HCT116 (cell line): ENCODE measurements around the gene UNC50. TPM values are rescaled to one million over a fixed set of nuclear protein-coding genes. Genes with fewer than 3 reads are reported as not detected.

ENCODE experiments used
- ATAC-seq: fragments of 200-7000 bp; cut with Tn5 transposase; 2 replicates; pipeline ENCODE4 v1.9.1; 2020; ENCODE audit warnings: mild to moderate bottlenecking, moderate library complexity
- BruUV-seq: library from RNA; stranded (reverse); fragments of 400-500 nt; replicated peaks from 2 replicates; lab custom pipeline; 2021; lab: Mats Ljungman, UMichigan
- CTCF ChIA-PET: fragments of 300-600 bp; sonication (Branson Sonifier 250); formaldehyde crosslinking; loops from one replicate; lab custom pipeline; 2021; ENCODE audit warnings: antibody characterized with exemption; lab: Charles Lee
- POLR2A ChIA-PET: fragments of 300-600, 350-600 bp; sonication (Branson Sonifier 250); formaldehyde crosslinking; loops from one replicate; lab custom pipeline; 2021; ENCODE audit warnings: antibody characterized with exemption; lab: Charles Lee
- RAD21 ChIA-PET, 2 experiments: fragments of 300-600 bp; sonication (Branson Sonifier 250); formaldehyde crosslinking; loops; one replicate each; lab custom pipeline; 2023; ENCODE audit warnings: low total read pairs in 2 of 2; ENCODE audit not compliant: uncharacterized antibody in 2 of 2, unreplicated experiment in 2 of 2, low non-redundant PET in 1 of 2; lab: Charles Lee
- DNase-seq: peaks from one replicate; pipeline ENCODE4 v3.0.0-alpha.2; 2010; ENCODE audit warnings: low read depth, low spot score
- H2AFZ ChIP-seq: fragments of 200-600 bp; shearing (Covaris generic), sonication (generic); 2 replicates; pipeline ENCODE4 v1.6.1; 2017; ENCODE audit warnings: low read depth, mixed run types, mixed read lengths, antibody characterized with exemption, low read length; ENCODE audit not compliant: poor library complexity, severe bottlenecking
- H3K27ac ChIP-seq: 2 replicates; pipeline ENCODE4 v1.5.1; 2012; ENCODE audit warnings: low read depth, low read length
- H3K27me3 ChIP-seq: fragments of 200-600 bp; sonication (generic); 2 replicates; pipeline ENCODE4 v1.6.1; 2016; ENCODE audit warnings: mixed run types, low read length, mixed read lengths; ENCODE audit not compliant: insufficient read depth
- H3K36me3 ChIP-seq, 2 experiments: fragments of 200-500 bp in 1 of 2; fragments of 200-600 bp in 1 of 2; sonication (Bioruptor generic) in 1 of 2; sonication (generic) in 1 of 2; 2 replicates each; pipeline versions ENCODE4 v1.5.1 to v1.6.1; 2014 to 2016; ENCODE audit warnings: low read length in 2 of 2, inconsistent platforms in 1 of 2, mixed read lengths in 1 of 2, mixed run types in 1 of 2; ENCODE audit not compliant: insufficient read depth in 2 of 2, control insufficient read depth in 1 of 2
- H3K4me1 ChIP-seq, 2 experiments: fragments of 200-600 bp in 1 of 2; sonication (generic) in 1 of 2; 2 replicates each; pipeline versions ENCODE4 v1.5.1 to v1.6.1; 2012 to 2017; ENCODE audit warnings: low read length in 2 of 2, inconsistent platforms in 1 of 2, mild to moderate bottlenecking in 1 of 2, mixed read lengths in 1 of 2, mixed run types in 1 of 2, moderate library complexity in 1 of 2; ENCODE audit not compliant: insufficient read depth in 2 of 2, control insufficient read depth in 1 of 2
- H3K4me2 ChIP-seq: fragments of 200-600 bp; sonication (generic); 2 replicates; pipeline ENCODE4 v1.6.1; 2017; ENCODE audit warnings: mixed run types, low read length, mixed read lengths
- H3K4me3 ChIP-seq, 2 experiments: fragments of 200-600 bp in 1 of 2; sonication (generic) in 1 of 2; replicated peaks in 1 of 2; 2 replicates each; pipeline ENCODE4 v1.5.1; 2011 to 2016; ENCODE audit warnings: low read length in 2 of 2, control low read depth in 1 of 2, low read depth in 1 of 2, mild to moderate bottlenecking in 1 of 2, mixed read lengths in 1 of 2, mixed run types in 1 of 2
- H3K79me2 ChIP-seq: fragments of 200-600 bp; sonication (generic); 2 replicates; pipeline ENCODE4 v1.6.1; 2017; ENCODE audit warnings: mild to moderate bottlenecking, mixed run types, low read length, moderate library complexity, mixed read lengths; ENCODE audit not compliant: insufficient read depth
- H3K9ac ChIP-seq: fragments of 200-600 bp; sonication (generic); 2 replicates; pipeline ENCODE4 v1.6.1; 2016; ENCODE audit warnings: low read length, mixed read lengths
- H3K9me2 ChIP-seq: fragments of 200-600 bp; sonication (generic), shearing (Covaris generic); 2 replicates; pipeline ENCODE4 v1.6.1; 2017; ENCODE audit warnings: mixed run types, mild to moderate bottlenecking, moderate library complexity; ENCODE audit not compliant: insufficient read depth
- H3K9me3 ChIP-seq, 2 experiments: fragments of 200-500 bp in 1 of 2; fragments of 200-600 bp in 1 of 2; sonication (Bioruptor generic) in 1 of 2; sonication (generic) in 1 of 2; 2 replicates each; pipeline ENCODE4 v1.6.1; 2014 to 2017; ENCODE audit warnings: low read length in 2 of 2, mixed read lengths in 2 of 2, inconsistent platforms in 1 of 2, low read depth in 1 of 2, mild to moderate bottlenecking in 1 of 2, mixed run types in 1 of 2, moderate library complexity in 1 of 2; ENCODE audit not compliant: control insufficient read depth in 1 of 2, insufficient read depth in 1 of 2
- H4K20me1 ChIP-seq: fragments of 200-600 bp; sonication (generic), shearing (Covaris generic); 2 replicates; pipeline ENCODE4 v1.6.1; 2017; ENCODE audit warnings: mixed run types, mild to moderate bottlenecking, moderate library complexity; ENCODE audit not compliant: insufficient read depth
- CBX3 ChIP-seq: IDR thresholded peaks from 2 replicates; pipeline ENCODE4 v1.6.1; 2012; ENCODE audit warnings: low read depth
- CEBPB ChIP-seq: IDR thresholded peaks from 2 replicates; pipeline ENCODE4 v1.6.1; 2012; ENCODE audit warnings: low read depth
- EGR1 ChIP-seq: IDR thresholded peaks from 2 replicates; pipeline ENCODE4 v1.6.1; 2012; ENCODE audit warnings: low read depth
- EZH2 ChIP-seq: fragments of 200-600 bp; sonication (generic); IDR thresholded peaks from 2 replicates; pipeline ENCODE4 v1.6.1; 2017; ENCODE audit warnings: antibody characterized with exemption, mixed run types
- EZH2phosphoT487 ChIP-seq: fragments of 200-600 bp; IDR thresholded peaks from 2 replicates; pipeline ENCODE4 v1.6.1; 2018; ENCODE audit warnings: antibody characterized with exemption, borderline replicate concordance
- FOSL1 ChIP-seq: IDR thresholded peaks from 2 replicates; pipeline ENCODE4 v1.6.1; 2012; ENCODE audit warnings: low read depth
- JUND ChIP-seq: IDR thresholded peaks from 2 replicates; pipeline ENCODE4 v1.6.1; 2012
- POLR2A ChIP-seq: IDR thresholded peaks from 2 replicates; pipeline ENCODE4 v1.7.0; 2011; ENCODE audit warnings: borderline replicate concordance; ENCODE audit not compliant: insufficient read depth, insufficient read length; ENCODE audit errors: extremely low read depth
- POLR2AphosphoS5 ChIP-seq: IDR thresholded peaks from 2 replicates; pipeline ENCODE4 v1.6.1; 2011; ENCODE audit warnings: mild to moderate bottlenecking, low read depth, low read length, moderate library complexity
- RAD21 ChIP-seq: IDR thresholded peaks from 2 replicates; pipeline ENCODE4 v1.6.1; 2012; ENCODE audit warnings: low read depth, mild to moderate bottlenecking
- TCF7L2 ChIP-seq: IDR thresholded peaks from 2 replicates; pipeline ENCODE4 v1.7.0; 2011; ENCODE audit warnings: borderline replicate concordance, inconsistent platforms; ENCODE audit not compliant: insufficient read depth, insufficient read length; ENCODE audit errors: extremely low read depth
- YY1 ChIP-seq: IDR thresholded peaks from 2 replicates; pipeline ENCODE4 v1.6.1; 2011; ENCODE audit warnings: low read length, low read depth, moderate library complexity, mild to moderate bottlenecking; ENCODE audit not compliant: insufficient replicate concordance; ENCODE audit errors: extremely low read depth
- ZFX ChIP-seq: fragments of 450-650 bp; IDR thresholded peaks from 2 replicates; pipeline ENCODE4 v1.6.1; 2017
- intact Hi-C: fragments of 100-400 bp; cut with micrococcal nuclease; formaldehyde crosslinking; loops from 2 replicates; pipeline ENCODE4 v1.10.0; 2022
- total RNA-seq: library from RNA; stranded (reverse); gene quantifications from one replicate; pipeline ENCODE4 v1.2.1, GENCODE V29; 2021; ENCODE audit not compliant: unreplicated experiment
- TF ChIP-seq, protein P1 (sequence below), 3 experiments: fragments of 200-600 bp in 1 of 3; sonication (generic) in 1 of 3; IDR thresholded peaks in 2 of 3; conservative IDR thresholded peaks in 1 of 3; 2 replicates each; pipeline ENCODE4 v1.5.1; 2012 to 2017; ENCODE audit warnings: low read depth in 2 of 3, low read length in 2 of 3, antibody characterized with exemption in 1 of 3, borderline replicate concordance in 1 of 3, control low read depth in 1 of 3, mild to moderate bottlenecking in 1 of 3, mixed read lengths in 1 of 3, mixed run types in 1 of 3, moderate library complexity in 1 of 3; ENCODE audit not compliant: insufficient read depth in 1 of 3
- TF ChIP-seq, protein P2 (sequence below): IDR thresholded peaks from 2 replicates; pipeline ENCODE4 v1.6.1; 2011; ENCODE audit warnings: mild to moderate bottlenecking, low read length, moderate library complexity; ENCODE audit not compliant: insufficient replicate concordance; ENCODE audit errors: extremely low read depth
- TF ChIP-seq, protein P3 (sequence below): IDR thresholded peaks from 2 replicates; pipeline ENCODE4 v1.6.1; 2012

UNC50 gene
- total RNA-seq, 1 experiment from 2014 or later = 33.0 TPM

DNA sequence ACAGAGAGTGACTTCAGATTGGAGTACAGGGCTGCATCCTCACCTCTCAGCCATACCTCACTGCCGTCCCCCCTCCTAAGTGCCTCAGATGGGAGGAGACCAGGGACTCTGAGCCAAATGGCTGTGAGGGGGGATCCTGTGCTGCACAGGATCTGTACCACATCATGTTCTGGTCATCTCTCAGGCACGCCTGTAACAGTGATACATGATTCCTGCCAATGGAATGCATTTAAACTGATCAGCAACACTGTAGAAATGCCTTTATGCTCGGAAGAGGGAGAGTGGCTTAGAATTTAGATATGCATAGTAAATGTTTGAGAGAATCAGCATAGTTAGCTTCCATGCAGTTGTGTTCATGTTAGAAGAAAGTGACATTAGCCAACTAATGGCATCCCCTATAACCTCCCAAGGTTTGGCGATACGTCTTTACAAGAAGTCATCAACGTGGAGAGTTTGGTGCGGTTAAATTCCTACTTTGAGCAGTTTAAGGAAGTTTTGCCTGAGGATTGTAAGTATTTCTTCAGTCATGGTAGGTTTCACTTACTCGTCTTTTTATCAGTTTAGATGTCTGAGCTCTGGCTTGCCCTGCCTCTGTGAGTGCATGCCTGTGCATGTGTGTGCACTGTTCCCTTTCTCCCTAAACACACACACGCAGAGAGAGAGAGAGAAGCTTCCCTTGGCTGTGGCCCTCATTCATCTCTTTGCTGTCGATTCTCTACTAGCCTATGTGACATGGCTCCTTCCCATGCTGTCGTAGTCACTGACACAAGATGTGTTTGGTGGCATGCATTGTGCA is 40.0 kb upstream of the UNC50 start:
- ChIA-PET RAD21 (no interaction called here), CTCF (interaction anchor here (0.6 to 1.2 kb wide), 3 partner anchors 9 to 17 kb away, joined by 3 to 11 read pairs (median 3); no protein-coding TSS in a partner anchor)
- no peaks in the 10 kb centered on the region for H3K9me3 ChIP-seq
- no peak for ATAC-seq
- no peak overlapping the region for H2AFZ ChIP-seq
- H3K27ac ChIP-seq = no peak overlapping the region
- no peaks in the 10 kb centered on the region for H4K20me1 ChIP-seq
- no peaks in the 10 kb centered on the region for H3K79me2 ChIP-seq
- no TSS peak for BruUV-seq
- no peak overlapping the region for H3K4me2 ChIP-seq
- DNase-seq = no peak
- TF ChIP-seq POLR2AphosphoS5 (no peak), CEBPB (no peak), FOSL1 (no peak), POLR2A (no peak), EZH2phosphoT487 (no peak), ZFX (no peak), YY1 (no peak), JUND (no peak), EGR1 (no peak), CBX3 (no peak), EZH2 (no peak), TCF7L2 (no peak), RAD21 (no peak)
- TF ChIP-seq, protein P1, sequence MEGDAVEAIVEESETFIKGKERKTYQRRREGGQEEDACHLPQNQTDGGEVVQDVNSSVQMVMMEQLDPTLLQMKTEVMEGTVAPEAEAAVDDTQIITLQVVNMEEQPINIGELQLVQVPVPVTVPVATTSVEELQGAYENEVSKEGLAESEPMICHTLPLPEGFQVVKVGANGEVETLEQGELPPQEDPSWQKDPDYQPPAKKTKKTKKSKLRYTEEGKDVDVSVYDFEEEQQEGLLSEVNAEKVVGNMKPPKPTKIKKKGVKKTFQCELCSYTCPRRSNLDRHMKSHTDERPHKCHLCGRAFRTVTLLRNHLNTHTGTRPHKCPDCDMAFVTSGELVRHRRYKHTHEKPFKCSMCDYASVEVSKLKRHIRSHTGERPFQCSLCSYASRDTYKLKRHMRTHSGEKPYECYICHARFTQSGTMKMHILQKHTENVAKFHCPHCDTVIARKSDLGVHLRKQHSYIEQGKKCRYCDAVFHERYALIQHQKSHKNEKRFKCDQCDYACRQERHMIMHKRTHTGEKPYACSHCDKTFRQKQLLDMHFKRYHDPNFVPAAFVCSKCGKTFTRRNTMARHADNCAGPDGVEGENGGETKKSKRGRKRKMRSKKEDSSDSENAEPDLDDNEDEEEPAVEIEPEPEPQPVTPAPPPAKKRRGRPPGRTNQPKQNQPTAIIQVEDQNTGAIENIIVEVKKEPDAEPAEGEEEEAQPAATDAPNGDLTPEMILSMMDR (IDR thresholded peaks at IDR 0.05 in 2 of 3, conservative IDR thresholded peaks at IDR 0.05 in 1 of 3; ENCODE audit: borderline replicate concordance in 1 of 3, insufficient read depth in 1 of 3, low read depth in 2 of 3, low read length in 2 of 3) = no peak
- TF ChIP-seq, protein P2, sequence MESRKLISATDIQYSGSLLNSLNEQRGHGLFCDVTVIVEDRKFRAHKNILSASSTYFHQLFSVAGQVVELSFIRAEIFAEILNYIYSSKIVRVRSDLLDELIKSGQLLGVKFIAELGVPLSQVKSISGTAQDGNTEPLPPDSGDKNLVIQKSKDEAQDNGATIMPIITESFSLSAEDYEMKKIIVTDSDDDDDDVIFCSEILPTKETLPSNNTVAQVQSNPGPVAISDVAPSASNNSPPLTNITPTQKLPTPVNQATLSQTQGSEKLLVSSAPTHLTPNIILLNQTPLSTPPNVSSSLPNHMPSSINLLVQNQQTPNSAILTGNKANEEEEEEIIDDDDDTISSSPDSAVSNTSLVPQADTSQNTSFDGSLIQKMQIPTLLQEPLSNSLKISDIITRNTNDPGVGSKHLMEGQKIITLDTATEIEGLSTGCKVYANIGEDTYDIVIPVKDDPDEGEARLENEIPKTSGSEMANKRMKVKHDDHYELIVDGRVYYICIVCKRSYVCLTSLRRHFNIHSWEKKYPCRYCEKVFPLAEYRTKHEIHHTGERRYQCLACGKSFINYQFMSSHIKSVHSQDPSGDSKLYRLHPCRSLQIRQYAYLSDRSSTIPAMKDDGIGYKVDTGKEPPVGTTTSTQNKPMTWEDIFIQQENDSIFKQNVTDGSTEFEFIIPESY = no peak
- TF ChIP-seq, protein P3, sequence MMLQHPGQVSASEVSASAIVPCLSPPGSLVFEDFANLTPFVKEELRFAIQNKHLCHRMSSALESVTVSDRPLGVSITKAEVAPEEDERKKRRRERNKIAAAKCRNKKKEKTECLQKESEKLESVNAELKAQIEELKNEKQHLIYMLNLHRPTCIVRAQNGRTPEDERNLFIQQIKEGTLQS = no peak
- TF ChIP-seq, all 23 proteins: peak for 0
- no peaks in the 10 kb centered on the region for H3K27me3 ChIP-seq
- POLR2A ChIA-PET = no interaction called here
- no peak overlapping the region for H3K4me3 ChIP-seq
- no peaks in the 10 kb centered on the region for H3K4me1 ChIP-seq
- H3K9me2 ChIP-seq = no peaks in the 10 kb centered on the region
- H3K36me3 ChIP-seq = peaks cover 0 to 10% of the 10 kb centered on the region in 2 experiments; a peak in 1 of 4 replicates
- intact Hi-C loops = no loop called here
- H3K9ac ChIP-seq = no peak overlapping the region
